IPS-11a (cell line): ENCODE data around the gene DNAH1.

Source experiments
- H3K4me3 ChIP-seq: one replicate; pipeline ENCODE4 v1.5.1; 2013; ENCODE audit warnings: low read depth, low read length, control low read depth

The DNAH1 gene

GRCh38 chr3:52310861-52311575 is 5.1 kb upstream of the DNAH1 start:
- no peak overlapping the region for H3K4me3 ChIP-seq

- no peak overlapping the region for H3K4me3 ChIP-seq
These were observed 4.5 kb upstream of the DNAH1 start for GRCh38 chr3:52311576-52312119.

GRCh38 chr3:52313188-52313773 is 2.8 kb upstream of the DNAH1 start:
- no peak overlapping the region for H3K4me3 ChIP-seq

GRCh38 chr3:52313774-52314188 is 2.3 kb upstream of the DNAH1 start:
- no peak overlapping the region for H3K4me3 ChIP-seq

- H3K4me3 ChIP-seq, result no peak overlapping the region
These were observed 1.6 kb upstream of the DNAH1 start for GRCh38 chr3:52314489-52314888.

GRCh38 chr3:52315006-52315405 is 1.1 kb upstream of the DNAH1 start:
- H3K4me3 ChIP-seq, result no peak overlapping the region

- peak overlapping the region; percentile 41 for H3K4me3 ChIP-seq
These were observed 1.3 kb downstream of the DNAH1 start for GRCh38 chr3:52317208-52318000.

GRCh38 chr3:52318186-52318816 is 2.2 kb downstream of the DNAH1 start:
- no peak overlapping the region for H3K4me3 ChIP-seq

- H3K4me3 ChIP-seq, result no peak overlapping the region
These were observed 3.9 kb downstream of the DNAH1 start for GRCh38 chr3:52319921-52320595.

- no peak overlapping the region for H3K4me3 ChIP-seq
These were observed 5.4 kb downstream of the DNAH1 start for GRCh38 chr3:52321481-52321880.

GRCh38 chr3:52322466-52322865 is 6.3 kb downstream of the DNAH1 start:
- H3K4me3 ChIP-seq, result no peak overlapping the region

- H3K4me3 ChIP-seq, result no peak overlapping the region
These were observed 7.6 kb downstream of the DNAH1 start for GRCh38 chr3:52323526-52324295.

GRCh38 chr3:52324676-52325075 is 8.6 kb downstream of the DNAH1 start:
- no peak overlapping the region for H3K4me3 ChIP-seq

GRCh38 chr3:52325686-52326085 is 9.6 kb downstream of the DNAH1 start:
- H3K4me3 ChIP-seq, result no peak overlapping the region

- no peak overlapping the region for H3K4me3 ChIP-seq
These were observed 10.9 kb downstream of the DNAH1 start for GRCh38 chr3:52326976-52327375.

GRCh38 chr3:52327486-52328290 is 11.6 kb downstream of the DNAH1 start:
- H3K4me3 ChIP-seq, result no peak overlapping the region

GRCh38 chr3:52328536-52329080 is 12.5 kb downstream of the DNAH1 start:
- H3K4me3 ChIP-seq, result no peak overlapping the region

GRCh38 chr3:52330194-52330805 is 14.2 kb downstream of the DNAH1 start:
- H3K4me3 ChIP-seq, result no peak overlapping the region
